Activated CD8-positive, alpha-beta T cell treated with anti-CD3 and anti-CD28 coated beads for 36 hours (primary cell): ENCODE results near the gene DPYD. TPM values are rescaled to one million over a fixed set of nuclear protein-coding genes. Genes with fewer than 3 reads are reported as not detected.

ENCODE experiments used
- ATAC-seq: fragments of 200-7000 bp; cut with Tn5 transposase; one replicate; pipeline ENCODE4 v1.10.0; 2021; ENCODE audit warnings: mild to moderate bottlenecking, moderate library complexity
- CTCF ChIA-PET: fragments of 350-600 bp; sonication (Branson Sonifier 250); formaldehyde crosslinking; loops from one replicate; lab custom pipeline; 2021; ENCODE audit warnings: antibody characterized with exemption; lab: Charles Lee
- POLR2A ChIA-PET: fragments of 350-600 bp; sonication (Branson Sonifier 250); formaldehyde crosslinking; loops from one replicate; lab custom pipeline; 2021; ENCODE audit warnings: antibody characterized with exemption; lab: Charles Lee
- DNase-seq: peaks from one replicate; pipeline ENCODE4 v3.0.0-alpha.2; 2020
- H3K27ac Mint-ChIP-seq: one replicate; pipeline ENCODE4 v1.8.0; 2021; ENCODE audit warnings: mild to moderate bottlenecking, mixed read lengths
- H3K27me3 Mint-ChIP-seq: one replicate; pipeline ENCODE4 v1.8.0; 2021; ENCODE audit warnings: mixed read lengths
- H3K36me3 Mint-ChIP-seq: one replicate; pipeline ENCODE4 v1.8.0; 2021; ENCODE audit warnings: low read depth, mixed read lengths
- H3K4me1 Mint-ChIP-seq: one replicate; pipeline ENCODE4 v1.8.0; 2021; ENCODE audit warnings: low read depth, mixed read lengths
- H3K4me3 Mint-ChIP-seq: one replicate; pipeline ENCODE4 v1.8.0; 2021; ENCODE audit warnings: mild to moderate bottlenecking, moderate library complexity, mixed read lengths
- H3K9me3 Mint-ChIP-seq: one replicate; pipeline ENCODE4 v1.8.0; 2021; ENCODE audit warnings: mixed read lengths
- CTCF ChIP-seq: fragments of 200-600 bp; IDR thresholded peaks from one replicate; pipeline ENCODE4 v1.8.0; 2022; ENCODE audit warnings: antibody characterized with exemption, mild to moderate bottlenecking
- intact Hi-C: fragments of 100-400 bp; cut with micrococcal nuclease; formaldehyde crosslinking; loops from one replicate; pipeline ENCODE4 v1.10.0; 2022
- total RNA-seq, 2 experiments: library from RNA; stranded (reverse); gene quantifications; one replicate each; pipeline ENCODE4 v1.2.3, GENCODE V29; 2021

DPYD gene
- total RNA-seq, 2 experiments from 2014 or later = 10.7 to 10.8 TPM

DNA sequence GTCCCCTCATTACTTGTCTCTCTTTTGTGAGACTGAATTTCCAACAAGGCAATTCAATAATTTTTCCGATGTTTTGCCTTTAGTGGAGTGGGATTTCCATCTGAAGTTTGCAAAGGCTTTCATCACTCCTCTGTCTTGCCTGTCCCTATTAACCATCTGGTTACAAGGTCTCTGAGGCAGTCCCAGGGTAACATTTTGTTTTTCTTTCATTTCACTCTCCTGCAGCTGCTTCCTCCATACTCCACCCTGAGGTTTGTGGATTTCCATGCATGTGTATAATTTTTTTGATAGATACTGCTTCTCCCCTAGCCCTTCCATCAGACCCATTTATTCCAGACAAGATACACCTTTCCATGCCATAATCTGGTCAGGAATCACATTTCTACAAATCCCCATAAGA is 832.4 kb downstream of the DPYD start:
- intact Hi-C loops = no loop called here
- Mint-ChIP-seq H3K4me1 (no peaks in the 10 kb centered on the region), H3K27me3 (no peaks in the 10 kb centered on the region), H3K36me3 (no peaks in the 10 kb centered on the region), H3K9me3 (no peaks in the 10 kb centered on the region), H3K27ac (no peak overlapping the region), H3K4me3 (no peak overlapping the region)
- no peak for TF ChIP-seq CTCF
- no peak for DNase-seq
- CTCF ChIA-PET = no interaction called here
- ATAC-seq = no peak
- POLR2A ChIA-PET = no interaction called here

DNA sequence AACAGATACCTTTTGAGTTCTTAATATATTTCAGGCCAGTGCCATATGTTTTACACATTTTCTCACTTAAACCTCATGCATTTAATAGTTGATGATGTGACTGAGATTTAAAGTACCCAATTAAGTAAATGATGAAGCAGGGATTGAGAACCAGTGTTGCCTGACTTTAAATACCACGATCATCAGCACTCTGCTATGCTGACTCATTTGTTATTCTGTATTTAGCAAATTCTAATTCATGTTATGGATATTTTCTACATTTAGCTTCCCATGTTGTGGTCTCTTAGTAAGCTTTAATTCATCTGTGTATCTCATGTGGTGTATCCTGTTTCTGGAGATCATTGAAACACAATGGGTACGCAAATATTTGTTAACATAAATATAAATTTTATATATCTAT is 836.3 kb downstream of the DPYD start:
- H3K36me3 Mint-ChIP-seq = no peaks in the 10 kb centered on the region
- intact Hi-C loops = no loop called here
- POLR2A ChIA-PET = no interaction called here
- no peaks in the 10 kb centered on the region for H3K9me3 Mint-ChIP-seq
- CTCF ChIA-PET = no interaction called here
- no peaks in the 10 kb centered on the region for H3K4me1 Mint-ChIP-seq
- H3K27me3 Mint-ChIP-seq = no peaks in the 10 kb centered on the region
- H3K4me3 Mint-ChIP-seq = no peak overlapping the region
- ATAC-seq = no peak
- no peak for DNase-seq
- H3K27ac Mint-ChIP-seq = no peak overlapping the region
- no peak for TF ChIP-seq CTCF

DNA sequence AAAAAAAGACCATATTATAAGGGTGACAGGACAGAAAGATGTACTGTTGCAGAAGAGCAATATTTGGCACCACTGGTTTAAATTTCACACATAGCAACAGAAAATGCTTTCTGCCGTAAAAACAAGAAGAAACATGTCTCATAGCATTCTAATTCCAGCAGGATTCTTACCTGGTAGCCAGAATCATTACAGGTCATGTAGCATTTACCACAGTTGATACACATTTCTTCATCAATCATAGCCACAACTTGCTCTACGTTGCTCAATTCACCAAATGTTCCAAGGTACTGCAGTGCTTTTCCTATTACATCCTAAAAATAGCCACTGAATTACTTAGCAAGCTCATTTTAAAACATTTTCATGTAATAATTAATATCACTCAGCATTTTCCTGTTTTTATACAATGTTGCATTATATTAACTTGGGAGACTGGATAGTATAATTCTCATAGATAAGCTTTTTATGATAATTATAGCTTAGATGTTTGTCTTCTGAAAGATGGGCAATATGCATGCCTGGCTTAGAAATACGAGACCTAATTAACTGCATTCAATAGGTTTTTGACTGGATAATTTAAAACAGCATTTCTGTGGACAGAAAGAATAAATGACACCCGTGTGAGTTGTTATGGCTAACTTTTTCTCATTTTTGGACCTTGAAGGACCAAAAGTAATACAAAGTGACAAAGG is 838.5 kb downstream of the DPYD start:
- Mint-ChIP-seq H3K27me3 (no peaks in the 10 kb centered on the region), H3K4me3 (no peak overlapping the region), H3K27ac (no peak overlapping the region), H3K9me3 (no peaks in the 10 kb centered on the region), H3K4me1 (no peaks in the 10 kb centered on the region), H3K36me3 (peaks cover 3% of the 10 kb centered on the region)
- TF ChIP-seq CTCF = no peak
- intact Hi-C loops = no loop called here
- ATAC-seq (no peak), DNase-seq (no peak)
- CTCF ChIA-PET = no interaction called here
- POLR2A ChIA-PET = no interaction called here

DNA sequence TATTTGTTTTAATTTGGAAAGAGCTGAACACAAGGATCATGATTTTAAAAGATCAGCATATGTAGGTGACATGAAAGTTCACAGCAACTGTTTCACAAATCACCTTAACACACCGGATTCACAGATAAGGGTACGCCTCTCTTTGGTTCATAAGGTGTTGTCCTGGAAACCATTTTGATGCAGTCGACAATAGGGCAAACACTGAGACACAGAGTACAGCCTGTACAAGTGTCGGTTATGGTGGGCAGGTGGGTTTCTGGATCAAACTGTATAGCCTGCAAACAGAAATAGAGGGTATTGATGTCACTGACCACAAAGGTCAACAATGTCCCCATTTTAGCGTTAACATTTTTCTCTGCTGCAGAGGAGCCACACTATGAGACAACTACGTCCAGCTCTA is 842.0 kb downstream of the DPYD start:
- ATAC-seq = no peak
- H3K4me1 Mint-ChIP-seq = no peaks in the 10 kb centered on the region
- no peak for DNase-seq
- POLR2A ChIA-PET = interaction anchor here (0.9 kb wide), 1 partner anchor 13 kb away, joined by 3 read pairs; no protein-coding TSS in a partner anchor
- intact Hi-C loops = no loop called here
- no peak overlapping the region for H3K4me3 Mint-ChIP-seq
- no peak for TF ChIP-seq CTCF
- no peaks in the 10 kb centered on the region for H3K9me3 Mint-ChIP-seq
- H3K27me3 Mint-ChIP-seq = no peaks in the 10 kb centered on the region
- no peak overlapping the region for H3K27ac Mint-ChIP-seq
- peaks cover 3% of the 10 kb centered on the region for H3K36me3 Mint-ChIP-seq
- CTCF ChIA-PET = no interaction called here

DNA sequence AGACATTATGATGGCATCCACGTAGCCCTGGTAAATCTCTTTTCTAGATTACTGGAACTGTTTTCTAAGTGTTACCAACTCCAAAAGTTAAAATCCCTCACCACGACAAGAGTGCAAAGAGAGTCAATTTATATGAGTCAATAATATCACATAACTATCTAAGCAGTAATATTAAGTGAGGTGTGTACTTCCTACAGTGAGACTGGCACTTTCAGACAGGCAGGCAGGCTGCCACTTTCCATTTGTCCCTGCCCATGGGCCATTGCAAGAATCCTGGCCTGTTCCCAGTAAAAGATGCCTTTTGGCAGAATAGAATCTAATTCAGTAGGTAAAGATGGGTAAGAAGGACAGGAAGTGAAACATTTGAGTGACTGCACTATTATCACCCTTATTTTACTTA is 843.6 kb downstream of the DPYD start:
- CTCF ChIA-PET = interaction anchor here (1.3 kb wide), 1 partner anchor 61 kb away, joined by 3 read pairs; no protein-coding TSS in a partner anchor
- Mint-ChIP-seq H3K4me1 (no peaks in the 10 kb centered on the region), H3K27ac (no peak overlapping the region), H3K36me3 (peaks cover 3% of the 10 kb centered on the region), H3K27me3 (no peaks in the 10 kb centered on the region), H3K4me3 (no peak overlapping the region), H3K9me3 (no peaks in the 10 kb centered on the region)
- DNase-seq (no peak), ATAC-seq (no peak)
- no peak for TF ChIP-seq CTCF
- intact Hi-C loops = no loop called here
- POLR2A ChIA-PET = no interaction called here
